Natural killer cell (primary cell): Measurements from ENCODE around the gene TEX264. TPM values are rescaled to one million over a fixed set of nuclear protein-coding genes. Genes with fewer than 3 reads are reported as not detected.

Experiments
- ATAC-seq, 3 donors: fragments of 150-1000 bp in 2 of 3; fragments of 200-7000 bp in 1 of 3; cut with Tn5 transposase; 1 replicate in 1 of 3; 2 replicates in 2 of 3; pipeline ENCODE4 v1.10.0; 2021; ENCODE audit warnings: mild to moderate bottlenecking in 2 of 3, moderate library complexity in 2 of 3
- DNase-seq, 2 donors: peaks; one replicate each; pipeline versions ENCODE4 v3.0.0 to v3.0.0-alpha.2; 2013 to 2021; ENCODE audit warnings: mixed read lengths in 1 of 2
- H3K27ac ChIP-seq: one replicate; pipeline ENCODE4 v1.5.1; 2013; ENCODE audit warnings: mild to moderate bottlenecking, low read length
- H3K27me3 ChIP-seq: one replicate; pipeline ENCODE4 v1.6.1; 2013; ENCODE audit warnings: low read length; ENCODE audit not compliant: control insufficient read depth, insufficient read depth
- H3K36me3 ChIP-seq: one replicate; pipeline ENCODE4 v1.6.1; 2013; ENCODE audit warnings: low read length; ENCODE audit not compliant: control insufficient read depth, insufficient read depth
- H3K4me1 ChIP-seq: one replicate; pipeline ENCODE4 v1.6.1; 2013; ENCODE audit warnings: low read length; ENCODE audit not compliant: control insufficient read depth, insufficient read depth
- H3K4me3 ChIP-seq: one replicate; pipeline ENCODE4 v1.5.1; 2013; ENCODE audit warnings: low read length
- H3K9me3 ChIP-seq: one replicate; pipeline ENCODE4 v1.6.1; 2013; ENCODE audit warnings: low read length; ENCODE audit not compliant: control insufficient read depth, insufficient read depth
- H3K27ac Mint-ChIP-seq, 2 donors: one replicate each; pipeline ENCODE4 v1.8.0; 2022; ENCODE audit warnings: mild to moderate bottlenecking in 2 of 2, mixed read lengths in 2 of 2, moderate library complexity in 1 of 2
- H3K27me3 Mint-ChIP-seq, 2 donors: one replicate each; pipeline ENCODE4 v1.8.0; 2022; ENCODE audit warnings: low read depth in 2 of 2, mixed read lengths in 2 of 2
- H3K36me3 Mint-ChIP-seq: one replicate; pipeline ENCODE4 v1.8.0; 2022; ENCODE audit warnings: mixed read lengths
- H3K4me1 Mint-ChIP-seq, 2 donors: one replicate each; pipeline ENCODE4 v1.8.0; 2022; ENCODE audit warnings: mixed read lengths in 2 of 2
- H3K4me3 Mint-ChIP-seq: one replicate; pipeline ENCODE4 v1.8.0; 2022; ENCODE audit warnings: mild to moderate bottlenecking, moderate library complexity, mixed read lengths
- H3K9me3 Mint-ChIP-seq, 2 donors: one replicate each; pipeline ENCODE4 v1.8.0; 2022; ENCODE audit warnings: mixed read lengths in 2 of 2
- WGBS: methylation state at CpG from one replicate; pipeline ENCODE4 v1.1.7; 2013; ENCODE audit warnings: missing lambda C conversion rate; ENCODE audit not compliant: insufficient coverage; 5-methylcytosine and 5-hydroxymethylcytosine counted together
- intact Hi-C: fragments of 100-400 bp; cut with micrococcal nuclease; formaldehyde crosslinking; loops from one replicate; pipeline ENCODE4 v1.14.2; 2022
- total RNA-seq, 4 donors: library from RNA; stranded (reverse); fragments of 120-200 nt in 1 of 4; gene quantifications; one replicate each; pipeline versions ENCODE4 v1.2.3 to v1.2.4, GENCODE V29; 2013 to 2022
- TF ChIP-seq, protein P1 (sequence below): fragments of 200-600 bp; IDR thresholded peaks from one replicate; pipeline ENCODE4 v1.8.0; 2022; ENCODE audit warnings: antibody characterized with exemption

Gene TEX264
- total RNA-seq, 3 donors from 2014 or later (not counting 1 experiment from before 2014, with no cell fraction given): 41.1 to 46.8 (median 45.4) TPM

DNA sequence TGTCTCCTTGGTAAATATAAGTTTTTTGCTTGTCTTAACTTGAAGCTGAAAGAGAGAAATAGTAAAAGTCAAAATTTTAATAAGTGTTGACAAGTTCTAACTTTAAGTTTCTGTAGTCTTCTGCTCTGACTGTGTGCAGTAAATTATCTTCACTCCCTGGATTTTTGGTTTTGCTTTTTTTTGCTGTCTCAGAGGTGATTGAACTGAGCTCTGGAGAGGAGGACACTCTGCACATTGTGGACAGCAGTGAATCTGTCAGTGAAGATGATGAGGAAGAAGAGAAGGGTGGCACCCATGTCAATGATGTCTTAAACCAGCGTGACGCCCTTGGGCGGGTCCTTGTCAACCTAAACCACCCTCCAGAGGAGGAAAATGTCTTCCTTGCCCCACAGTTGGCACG lies 40.5 kb upstream of the TEX264 start:
- 89% methylated on average over 4 of the region's 4 CpGs for WGBS
- H3K27ac Mint-ChIP-seq: no peak overlapping the region
- H3K27ac ChIP-seq: no peak overlapping the region
- no peak for DNase-seq
- H3K27me3 ChIP-seq: no peaks in the 10 kb centered on the region
- H3K4me3 Mint-ChIP-seq: no peak overlapping the region
- intact Hi-C loops: no loop called here
- no peaks in the 10 kb centered on the region for H3K9me3 ChIP-seq
- TF ChIP-seq, protein P1, sequence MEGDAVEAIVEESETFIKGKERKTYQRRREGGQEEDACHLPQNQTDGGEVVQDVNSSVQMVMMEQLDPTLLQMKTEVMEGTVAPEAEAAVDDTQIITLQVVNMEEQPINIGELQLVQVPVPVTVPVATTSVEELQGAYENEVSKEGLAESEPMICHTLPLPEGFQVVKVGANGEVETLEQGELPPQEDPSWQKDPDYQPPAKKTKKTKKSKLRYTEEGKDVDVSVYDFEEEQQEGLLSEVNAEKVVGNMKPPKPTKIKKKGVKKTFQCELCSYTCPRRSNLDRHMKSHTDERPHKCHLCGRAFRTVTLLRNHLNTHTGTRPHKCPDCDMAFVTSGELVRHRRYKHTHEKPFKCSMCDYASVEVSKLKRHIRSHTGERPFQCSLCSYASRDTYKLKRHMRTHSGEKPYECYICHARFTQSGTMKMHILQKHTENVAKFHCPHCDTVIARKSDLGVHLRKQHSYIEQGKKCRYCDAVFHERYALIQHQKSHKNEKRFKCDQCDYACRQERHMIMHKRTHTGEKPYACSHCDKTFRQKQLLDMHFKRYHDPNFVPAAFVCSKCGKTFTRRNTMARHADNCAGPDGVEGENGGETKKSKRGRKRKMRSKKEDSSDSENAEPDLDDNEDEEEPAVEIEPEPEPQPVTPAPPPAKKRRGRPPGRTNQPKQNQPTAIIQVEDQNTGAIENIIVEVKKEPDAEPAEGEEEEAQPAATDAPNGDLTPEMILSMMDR: no peak
- peaks cover 15% of the 10 kb centered on the region for H3K36me3 Mint-ChIP-seq
- ATAC-seq: no peak
- H3K9me3 Mint-ChIP-seq: no peaks in the 10 kb centered on the region
- no peaks in the 10 kb centered on the region for H3K27me3 Mint-ChIP-seq
- peaks cover 52% of the 10 kb centered on the region for H3K36me3 ChIP-seq
- no peaks in the 10 kb centered on the region for H3K4me1 ChIP-seq
- peaks cover 4% of the 10 kb centered on the region in 2 donors for H3K4me1 Mint-ChIP-seq
- no peak overlapping the region for H3K4me3 ChIP-seq

DNA sequence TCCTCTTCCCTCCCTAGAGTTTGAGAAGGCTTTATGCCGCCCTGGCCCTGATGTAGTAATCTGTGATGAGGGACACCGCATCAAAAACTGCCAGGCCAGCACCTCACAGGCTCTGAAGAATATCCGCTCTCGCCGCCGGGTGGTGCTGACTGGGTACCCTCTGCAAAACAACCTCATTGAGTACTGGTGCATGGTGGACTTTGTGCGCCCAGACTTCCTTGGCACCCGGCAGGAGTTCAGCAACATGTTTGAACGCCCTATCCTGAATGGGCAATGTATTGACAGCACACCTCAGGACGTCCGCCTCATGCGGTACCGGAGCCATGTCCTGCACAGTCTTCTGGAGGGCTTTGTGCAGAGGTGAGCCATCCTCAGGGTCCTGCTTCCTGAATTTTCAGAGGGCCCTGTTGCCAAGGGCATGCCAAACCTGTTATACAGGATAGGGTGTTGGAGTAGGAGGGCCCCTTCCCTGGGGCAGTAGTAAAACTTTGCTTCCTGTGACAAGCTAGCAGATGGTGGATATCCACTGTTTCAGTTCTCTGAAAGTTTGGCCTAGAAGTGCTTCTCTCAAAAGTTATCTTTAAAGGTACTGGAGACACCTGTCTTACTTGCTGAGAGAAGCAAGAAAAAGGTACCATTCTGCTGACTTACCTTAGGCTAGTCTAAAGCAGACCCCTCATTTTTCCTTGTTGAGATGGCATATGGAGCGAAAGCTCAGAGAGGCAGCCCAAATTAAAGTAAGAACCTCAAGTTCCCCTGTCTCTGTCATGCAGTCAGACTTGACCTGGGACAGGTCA lies 33.7 kb upstream of the TEX264 start:
- Mint-ChIP-seq H3K27ac (no peak overlapping the region), H3K4me1 (no peaks in the 10 kb centered on the region), H3K9me3 (no peaks in the 10 kb centered on the region), H3K4me3 (no peak overlapping the region), H3K36me3 (peaks cover 36% of the 10 kb centered on the region), H3K27me3 (no peaks in the 10 kb centered on the region)
- no peaks in the 10 kb centered on the region for H3K27me3 ChIP-seq
- ATAC-seq (no peak), DNase-seq (no peak)
- intact Hi-C loops: no loop called here
- H3K4me3 ChIP-seq: no peak overlapping the region
- 99% methylated on average over 14 of the region's 14 CpGs for WGBS
- H3K9me3 ChIP-seq: no peaks in the 10 kb centered on the region
- H3K36me3 ChIP-seq: peaks cover 72% of the 10 kb centered on the region
- no peaks in the 10 kb centered on the region for H3K4me1 ChIP-seq
- no peak overlapping the region for H3K27ac ChIP-seq
- TF ChIP-seq, protein P1: no peak

DNA sequence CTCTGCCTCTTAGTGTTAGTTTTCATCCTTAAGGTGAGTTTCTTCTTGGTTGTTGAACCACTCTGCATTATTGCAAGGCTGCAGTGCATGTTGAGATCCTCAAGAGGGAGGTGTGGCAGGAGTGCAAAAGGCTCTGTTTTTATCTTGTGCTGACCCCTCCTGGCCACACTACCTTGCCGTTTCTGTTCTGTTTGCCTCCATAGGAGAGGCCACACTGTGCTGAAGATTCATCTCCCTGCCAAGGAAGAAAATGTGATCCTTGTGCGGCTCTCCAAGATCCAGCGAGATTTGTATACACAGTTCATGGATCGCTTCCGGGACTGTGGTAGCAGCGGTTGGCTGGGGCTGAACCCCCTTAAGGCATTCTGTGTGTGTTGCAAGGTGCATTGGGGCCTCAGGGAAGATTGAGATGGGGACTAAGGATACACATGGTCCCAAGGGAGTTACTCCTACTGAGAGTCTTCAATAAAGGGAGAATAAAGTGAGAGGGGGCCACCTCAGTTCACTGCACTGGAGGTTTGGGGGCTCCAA lies 33.0 kb upstream of the TEX264 start:
- WGBS: 80% methylated on average over 6 of the region's 6 CpGs
- no peak overlapping the region for H3K27ac Mint-ChIP-seq
- TF ChIP-seq, protein P1: peak; percentile 30
- Histone ChIP-seq H3K9me3 (no peaks in the 10 kb centered on the region), H3K4me1 (no peaks in the 10 kb centered on the region), H3K4me3 (no peak overlapping the region), H3K27ac (no peak overlapping the region), H3K36me3 (peaks cover 77% of the 10 kb centered on the region), H3K27me3 (no peaks in the 10 kb centered on the region)
- peak; percentile 58 to 79 (median 76) for ATAC-seq
- H3K4me1 Mint-ChIP-seq: no peaks in the 10 kb centered on the region
- peaks cover 36% of the 10 kb centered on the region for H3K36me3 Mint-ChIP-seq
- H3K4me3 Mint-ChIP-seq: no peak overlapping the region
- DNase-seq: peak in 1 of 2 donors; percentile 52
- no peaks in the 10 kb centered on the region for H3K9me3 Mint-ChIP-seq
- no peaks in the 10 kb centered on the region for H3K27me3 Mint-ChIP-seq
- intact Hi-C loops: no loop called here
